ENCODE results near the gene PTX3.
A peak's percentile ranks its signal among the peaks of the same experiment; 100 is the strongest.

PTX3 gene

GRCh38 chr3:157423337-157423736 lies 13.3 kb upstream of the PTX3 start:
- DNase-seq (ENCODE audit: extremely low spot score) = no peak
- TF ChIP-seq FOXK2 (IDR thresholded peaks at IDR 0.05) (no peak), FOXA1 (IDR thresholded peaks at IDR 0.05) (no peak), HDGF (IDR thresholded peaks at IDR 0.05; ENCODE audit: borderline replicate concordance) (no peak), ARNT (IDR thresholded peaks at IDR 0.05) (no peak), LEF1 (IDR thresholded peaks at IDR 0.05; ENCODE audit: borderline replicate concordance) (no peak), FOXM1 (IDR thresholded peaks at IDR 0.05; ENCODE audit: borderline replicate concordance) (no peak), CTBP1 (IDR thresholded peaks at IDR 0.05; ENCODE audit: borderline replicate concordance) (no peak), NFRKB (IDR thresholded peaks at IDR 0.05) (no peak), ZNF384 (IDR thresholded peaks at IDR 0.05) (no peak), PKNOX1 (IDR thresholded peaks at IDR 0.05) (no peak), SP1 (IDR thresholded peaks at IDR 0.05) (no peak)
- CTCF ChIA-PET = no interaction called here
- POLR2A ChIA-PET = no interaction called here

- CTCF ChIA-PET = no interaction called here
- TF ChIP-seq LEF1 (IDR thresholded peaks at IDR 0.05; ENCODE audit: borderline replicate concordance) (no peak), SP1 (IDR thresholded peaks at IDR 0.05) (no peak), ARNT (IDR thresholded peaks at IDR 0.05) (no peak), CTBP1 (IDR thresholded peaks at IDR 0.05; ENCODE audit: borderline replicate concordance) (no peak), SUZ12 (IDR thresholded peaks at IDR 0.05) (no peak), NFRKB (IDR thresholded peaks at IDR 0.05) (no peak), FOXM1 (IDR thresholded peaks at IDR 0.05; ENCODE audit: borderline replicate concordance) (no peak), PKNOX1 (IDR thresholded peaks at IDR 0.05) (no peak)
- POLR2A ChIA-PET = no interaction called here
- no peak for DNase-seq (ENCODE audit: extremely low spot score)
Observed at GRCh38 chr3:157427901-157428300, 8.7 kb upstream of the PTX3 start.

GRCh38 chr3:157428853-157429252 lies 7.8 kb upstream of the PTX3 start:
- TF ChIP-seq FOXK2 (IDR thresholded peaks at IDR 0.05) (no peak), L3MBTL2 (conservative IDR thresholded peaks at IDR 0.05) (no peak), ELF4 (IDR thresholded peaks at IDR 0.05) (no peak), SP1 (IDR thresholded peaks at IDR 0.05) (no peak)
- POLR2A ChIA-PET = no interaction called here
- no peak for DNase-seq (ENCODE audit: extremely low spot score)
- CTCF ChIA-PET = no interaction called here

- ChIA-PET CTCF (no interaction called here), POLR2A (no interaction called here)
- DNase-seq (ENCODE audit: extremely low spot score) = no peak
- TF ChIP-seq CTBP1 (IDR thresholded peaks at IDR 0.05; ENCODE audit: borderline replicate concordance) (no peak), ZNF384 (IDR thresholded peaks at IDR 0.05) (no peak), PKNOX1 (IDR thresholded peaks at IDR 0.05) (no peak), L3MBTL2 (conservative IDR thresholded peaks at IDR 0.05) (no peak), ARNT (IDR thresholded peaks at IDR 0.05) (no peak), FOXA1 (IDR thresholded peaks at IDR 0.05) (no peak)
Observed at GRCh38 chr3:157429708-157430107, 6.9 kb upstream of the PTX3 start.

GRCh38 chr3:157438194-157438730 lies 1.6 kb downstream of the PTX3 start:
- CTCF ChIA-PET = no interaction called here
- DNase-seq (ENCODE audit: extremely low spot score) = peak; percentile 28
- POLR2A ChIA-PET = interaction anchor here (0.8 to 1.3 kb wide), 5 partner anchors 20 to 278 kb away, joined by 3 to 4 read pairs (median 3); no protein-coding TSS in a partner anchor
- TF ChIP-seq L3MBTL2 (conservative IDR thresholded peaks at IDR 0.05) (peak; percentile 16; the same call in 1 of the 2 replicates), FOXM1 (IDR thresholded peaks at IDR 0.05; ENCODE audit: borderline replicate concordance) (no peak)

- DNase-seq (ENCODE audit: extremely low spot score) = no peak
- ChIA-PET CTCF (no interaction called here), POLR2A (no interaction called here)
Observed at GRCh38 chr3:157441102-157441624, 4.5 kb downstream of the PTX3 start.

More at GRCh38 chr3:157441102-157441624, 4.5 kb downstream of the PTX3 start:
- no peak for TF ChIP-seq TARDBP (IDR thresholded peaks at IDR 0.05)
- TF ChIP-seq HDGF (IDR thresholded peaks at IDR 0.05; ENCODE audit: borderline replicate concordance) = no peak
- no peak for TF ChIP-seq LEF1 (IDR thresholded peaks at IDR 0.05; ENCODE audit: borderline replicate concordance)
- TF ChIP-seq NFRKB (IDR thresholded peaks at IDR 0.05) = no peak
- no peak for TF ChIP-seq L3MBTL2 (conservative IDR thresholded peaks at IDR 0.05)
- TF ChIP-seq PKNOX1 (IDR thresholded peaks at IDR 0.05) = no peak
- TF ChIP-seq FOXM1 (IDR thresholded peaks at IDR 0.05; ENCODE audit: borderline replicate concordance) = no peak
- TF ChIP-seq SP1 (IDR thresholded peaks at IDR 0.05) = no peak
- no peak for TF ChIP-seq CTBP1 (IDR thresholded peaks at IDR 0.05; ENCODE audit: borderline replicate concordance)
- no peak for TF ChIP-seq FOXA1 (IDR thresholded peaks at IDR 0.05)
- no peak for TF ChIP-seq ELF4 (IDR thresholded peaks at IDR 0.05)

Data from HEK293T (cell line).